Esophagus squamous epithelium (tissue), 5 donors: ENCODE measurements around the gene MX1. TPM values are rescaled to one million over a fixed set of nuclear protein-coding genes. Genes with fewer than 3 reads are reported as not detected.

Source experiments
- DNase-seq: peaks from one replicate; lab custom pipeline; 2025; lab: John Stamatoyannopoulos, UW
- H3K27ac ChIP-seq, 4 donors: fragments of 200-600 bp; sonication (generic); one replicate each; pipeline ENCODE4 v1.5.1; 2016 to 2019; ENCODE audit warnings: mild to moderate bottlenecking in 1 of 4
- H3K27me3 ChIP-seq, 4 donors: fragments of 200-600 bp; sonication (generic); 1 replicate in 3 of 4; 2 replicates in 1 of 4; pipeline versions ENCODE4 v1.5.1 to v1.6.0; 2017 to 2021; ENCODE audit warnings: antibody characterized with exemption in 1 of 4
- H3K36me3 ChIP-seq, 3 donors: fragments of 200-600 bp; sonication (generic); one replicate each; pipeline ENCODE4 v1.5.1; 2016 to 2019
- H3K4me1 ChIP-seq, 3 donors: fragments of 200-600 bp; sonication (generic); one replicate each; pipeline ENCODE4 v1.5.1; 2017 to 2019
- H3K4me3 ChIP-seq, 4 donors: fragments of 200-600 bp; sonication (generic); 1 replicate in 3 of 4; 2 replicates in 1 of 4; pipeline ENCODE4 v1.5.1; 2016 to 2019; ENCODE audit warnings: mild to moderate bottlenecking in 2 of 4, moderate library complexity in 1 of 4
- H3K9me3 ChIP-seq, 3 donors: fragments of 200-600 bp; sonication (generic); one replicate each; pipeline ENCODE4 v1.5.1; 2016 to 2019
- POLR2A ChIP-seq, 4 donors: fragments of 450-650 bp; IDR thresholded peaks; one replicate each; pipeline ENCODE4 v1.6.1; 2017; ENCODE audit warnings: antibody characterized with exemption in 4 of 4, mild to moderate bottlenecking in 4 of 4, moderate library complexity in 3 of 4
- WGBS, 2 donors: methylation state at CpG; one replicate each; pipeline ENCODE4 v1.1.5; 2018; 5-methylcytosine and 5-hydroxymethylcytosine counted together
- intact Hi-C: fragments of 100-400 bp; cut with DNase I; formaldehyde crosslinking; loops from one replicate; pipeline ENCODE4 v1.15.0; 2022
- total RNA-seq, 4 donors: library from RNA; depleted of rRNA; stranded (reverse); fragments of >200 nt; gene quantifications; one replicate each; pipeline ENCODE4 v1.1.0, GENCODE V29; 2016
- TF ChIP-seq, protein P1 (sequence below), 6 experiments: fragments of 450-650 bp in 4 of 6; fragments of 200-600 bp in 2 of 6; sonication (generic) in 2 of 6; IDR thresholded peaks; one replicate each; pipeline ENCODE4 v1.5.1; 2016 to 2019; ENCODE audit warnings: antibody characterized with exemption in 6 of 6, mild to moderate bottlenecking in 4 of 6, moderate library complexity in 4 of 6
- donor health status: DM: yes; HTN: yes; CAD: no.

MX1 gene
- total RNA-seq, 4 donors from 2014 or later: 29.7 to 90.2 (median 40.9) TPM

DNA sequence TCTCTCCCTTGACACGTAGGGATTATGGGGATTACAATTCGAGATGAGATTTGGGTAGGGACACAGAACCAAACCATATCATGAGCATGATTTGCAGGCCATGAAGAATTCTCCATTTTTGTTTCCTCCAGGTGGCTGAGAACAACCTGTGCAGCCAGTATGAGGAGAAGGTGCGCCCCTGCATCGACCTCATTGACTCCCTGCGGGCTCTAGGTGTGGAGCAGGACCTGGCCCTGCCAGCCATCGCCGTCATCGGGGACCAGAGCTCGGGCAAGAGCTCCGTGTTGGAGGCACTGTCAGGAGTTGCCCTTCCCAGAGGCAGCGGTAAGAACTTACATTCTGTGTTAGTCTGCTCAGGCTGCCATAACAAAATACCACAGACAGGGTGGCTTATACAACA lies 9.7 kb downstream of the MX1 start:
- TF ChIP-seq, protein P1, sequence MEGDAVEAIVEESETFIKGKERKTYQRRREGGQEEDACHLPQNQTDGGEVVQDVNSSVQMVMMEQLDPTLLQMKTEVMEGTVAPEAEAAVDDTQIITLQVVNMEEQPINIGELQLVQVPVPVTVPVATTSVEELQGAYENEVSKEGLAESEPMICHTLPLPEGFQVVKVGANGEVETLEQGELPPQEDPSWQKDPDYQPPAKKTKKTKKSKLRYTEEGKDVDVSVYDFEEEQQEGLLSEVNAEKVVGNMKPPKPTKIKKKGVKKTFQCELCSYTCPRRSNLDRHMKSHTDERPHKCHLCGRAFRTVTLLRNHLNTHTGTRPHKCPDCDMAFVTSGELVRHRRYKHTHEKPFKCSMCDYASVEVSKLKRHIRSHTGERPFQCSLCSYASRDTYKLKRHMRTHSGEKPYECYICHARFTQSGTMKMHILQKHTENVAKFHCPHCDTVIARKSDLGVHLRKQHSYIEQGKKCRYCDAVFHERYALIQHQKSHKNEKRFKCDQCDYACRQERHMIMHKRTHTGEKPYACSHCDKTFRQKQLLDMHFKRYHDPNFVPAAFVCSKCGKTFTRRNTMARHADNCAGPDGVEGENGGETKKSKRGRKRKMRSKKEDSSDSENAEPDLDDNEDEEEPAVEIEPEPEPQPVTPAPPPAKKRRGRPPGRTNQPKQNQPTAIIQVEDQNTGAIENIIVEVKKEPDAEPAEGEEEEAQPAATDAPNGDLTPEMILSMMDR (IDR thresholded peaks at IDR 0.05): no peak
- TF ChIP-seq POLR2A (IDR thresholded peaks at IDR 0.05): no peak
- no peak for DNase-seq
- Histone ChIP-seq H3K9me3 (peaks cover 0 to 11% (median 6%) of the 10 kb centered on the region in 3 donors), H3K27me3 (no peaks in the 10 kb centered on the region), H3K4me3 (no peak overlapping the region), H3K27ac (no peak overlapping the region), H3K36me3 (peaks cover 5 to 100% (median 61%) of the 10 kb centered on the region in 3 donors), H3K4me1 (no peaks in the 10 kb centered on the region)
- WGBS, 2 donors: 68 to 98% methylated on average over 5 to 7 of the region's 11 CpGs
- intact Hi-C loops: no loop called here

DNA sequence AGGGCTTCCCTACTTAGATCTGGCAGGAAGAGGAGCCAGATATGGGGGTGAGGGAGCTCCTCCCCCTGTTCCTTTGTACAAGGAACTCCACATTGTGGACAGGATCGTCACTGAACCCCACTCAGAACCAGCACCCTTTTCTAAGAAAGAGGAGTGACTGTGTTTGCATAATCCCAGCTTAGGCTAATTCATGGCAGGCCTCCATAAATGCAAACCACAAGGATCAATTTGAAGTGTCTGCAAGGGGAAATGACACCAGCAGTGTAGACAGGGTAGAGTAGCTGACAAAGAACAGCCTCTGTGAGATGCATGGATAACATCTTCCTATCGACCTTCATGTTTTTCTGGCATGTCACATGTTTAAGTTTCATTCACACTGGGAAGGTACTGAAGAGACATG lies 11.7 kb downstream of the MX1 start:
- no peak overlapping the region for H3K4me3 ChIP-seq
- no peak overlapping the region for H3K27ac ChIP-seq
- TF ChIP-seq, protein P1 (IDR thresholded peaks at IDR 0.05): no peak
- TF ChIP-seq POLR2A (IDR thresholded peaks at IDR 0.05): no peak
- 18 to 40% methylated on average over 1 to 2 of the region's 2 CpGs for WGBS, 2 donors
- no peaks in the 10 kb centered on the region for H3K27me3 ChIP-seq
- no peak for DNase-seq
- H3K4me1 ChIP-seq: no peaks in the 10 kb centered on the region
- intact Hi-C loops: no loop called here
- peaks cover 0 to 11% (median 6%) of the 10 kb centered on the region in 3 donors for H3K9me3 ChIP-seq
- H3K36me3 ChIP-seq: peaks cover 5 to 100% (median 67%) of the 10 kb centered on the region in 3 donors

DNA sequence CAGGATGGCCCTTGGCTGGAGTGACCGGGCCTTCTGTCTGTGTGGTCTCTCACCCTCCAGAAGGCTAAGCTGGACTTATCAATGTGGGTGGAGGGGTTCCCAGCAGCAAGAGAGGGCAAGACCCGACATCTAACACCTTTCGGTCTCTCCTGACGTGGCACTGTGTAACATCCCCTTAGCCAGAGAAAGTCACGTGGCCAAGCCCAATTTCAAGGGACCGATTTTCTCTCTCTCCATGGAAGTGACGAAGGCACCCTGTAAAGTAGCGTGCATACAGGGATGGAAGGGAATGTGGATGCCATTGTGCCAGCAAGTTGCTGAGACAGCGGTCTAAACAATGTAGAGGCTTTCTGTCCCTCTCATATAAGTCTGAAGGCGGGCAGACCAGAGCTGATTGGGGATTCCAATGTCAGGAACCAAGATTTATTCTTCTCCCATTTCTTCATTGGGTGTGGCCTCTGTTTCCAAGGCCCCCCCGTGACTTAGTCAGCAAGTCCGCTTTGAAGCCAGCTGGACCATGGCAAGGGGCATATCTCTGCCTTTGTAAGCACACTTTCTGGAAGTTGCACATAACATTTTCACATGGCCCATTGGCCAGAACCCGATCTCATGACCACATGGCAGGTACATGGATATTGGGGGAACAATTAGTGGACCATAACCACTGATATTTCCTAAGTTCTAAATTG lies 12.5 kb downstream of the MX1 start:
- TF ChIP-seq POLR2A (IDR thresholded peaks at IDR 0.05): no peak
- TF ChIP-seq, protein P1 (IDR thresholded peaks at IDR 0.05): no peak
- 97% methylated on average over 11 to 13 of the region's 13 CpGs for WGBS, 2 donors
- Histone ChIP-seq H3K4me1 (no peaks in the 10 kb centered on the region), H3K27ac (no peak overlapping the region), H3K9me3 (peaks cover 0 to 11% (median 6%) of the 10 kb centered on the region in 3 donors), H3K4me3 (no peak overlapping the region), H3K27me3 (no peaks in the 10 kb centered on the region), H3K36me3 (peaks cover 11 to 100% (median 68%) of the 10 kb centered on the region in 3 donors)
- DNase-seq: no peak
- intact Hi-C loops: no loop called here

DNA sequence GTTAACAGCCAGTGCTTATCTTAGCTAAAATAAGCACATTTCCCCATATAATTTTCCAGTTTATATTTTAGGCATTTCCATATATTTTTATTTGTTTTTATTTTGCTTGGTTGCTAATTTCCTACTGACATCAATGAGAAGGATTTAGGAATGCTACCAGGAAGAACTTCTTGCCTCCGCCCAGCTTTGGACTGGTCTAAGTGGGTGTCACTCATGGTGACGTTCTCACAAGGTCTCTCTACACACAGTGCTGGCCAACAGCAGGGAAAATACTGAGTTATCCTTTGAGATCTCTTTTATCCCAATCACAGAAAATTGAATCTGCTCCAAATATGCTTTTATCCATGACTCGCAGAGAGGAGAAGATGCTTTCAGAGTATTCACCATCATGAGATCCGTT lies 13.2 kb downstream of the MX1 start:
- Histone ChIP-seq H3K9me3 (peaks cover 0 to 7% (median 6%) of the 10 kb centered on the region in 3 donors), H3K4me3 (no peak overlapping the region), H3K4me1 (no peaks in the 10 kb centered on the region), H3K36me3 (peaks cover 16 to 100% (median 70%) of the 10 kb centered on the region in 3 donors), H3K27ac (no peak overlapping the region), H3K27me3 (no peaks in the 10 kb centered on the region)
- intact Hi-C loops: no loop called here
- TF ChIP-seq, protein P1 (IDR thresholded peaks at IDR 0.05): no peak
- no peak for TF ChIP-seq POLR2A (IDR thresholded peaks at IDR 0.05)
- no peak for DNase-seq
- 78 to 87% methylated on average over 4 of the region's 4 CpGs for WGBS, 2 donors

DNA sequence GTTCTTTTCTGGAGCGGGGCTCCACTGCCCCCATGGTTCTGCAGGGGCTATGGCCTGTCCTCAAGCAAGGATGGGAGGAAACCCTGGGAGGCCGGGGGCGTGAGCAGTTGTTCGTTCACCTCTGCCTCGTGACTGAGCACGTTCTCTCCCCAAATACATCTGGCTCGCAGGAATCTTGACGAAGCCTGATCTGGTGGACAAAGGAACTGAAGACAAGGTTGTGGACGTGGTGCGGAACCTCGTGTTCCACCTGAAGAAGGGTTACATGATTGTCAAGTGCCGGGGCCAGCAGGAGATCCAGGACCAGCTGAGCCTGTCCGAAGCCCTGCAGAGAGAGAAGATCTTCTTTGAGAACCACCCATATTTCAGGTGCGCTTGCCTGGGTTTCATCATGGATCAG lies 15.5 kb downstream of the MX1 start:
- no peak for DNase-seq
- 100% methylated on average over 1 to 2 of the region's 14 CpGs for WGBS, 2 donors
- no peak overlapping the region for H3K4me3 ChIP-seq
- intact Hi-C loops: no loop called here
- H3K36me3 ChIP-seq: peaks cover 11 to 100% (median 64%) of the 10 kb centered on the region in 3 donors
- TF ChIP-seq, protein P1 (IDR thresholded peaks at IDR 0.05): no peak
- no peak for TF ChIP-seq POLR2A (IDR thresholded peaks at IDR 0.05)
- H3K9me3 ChIP-seq: no peaks in the 10 kb centered on the region
- no peak overlapping the region for H3K27ac ChIP-seq
- no peaks in the 10 kb centered on the region for H3K27me3 ChIP-seq
- H3K4me1 ChIP-seq: no peaks in the 10 kb centered on the region
